ENCODE results near the gene SATB1.

DNA sequence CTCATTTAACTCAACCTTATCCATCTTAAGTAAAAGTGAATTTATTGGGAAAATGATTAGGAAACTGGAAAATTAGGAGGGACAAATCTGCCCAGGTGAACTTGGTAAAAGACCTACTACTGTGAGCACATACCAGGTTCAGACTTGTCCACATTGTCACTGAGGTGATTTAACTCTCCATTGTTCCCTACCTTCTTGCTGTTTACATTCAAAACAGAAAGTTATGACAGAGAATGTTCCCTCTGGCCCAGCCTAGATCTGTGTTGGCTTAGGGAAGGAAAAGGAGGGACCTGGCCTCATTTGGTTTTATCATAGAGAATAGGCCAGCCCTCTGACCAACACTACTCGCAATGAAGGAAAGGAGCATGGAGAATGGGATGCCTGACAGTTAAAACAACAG lies 117.6 kb downstream of the SATB1 start:
- TF ChIP-seq, protein P1, sequence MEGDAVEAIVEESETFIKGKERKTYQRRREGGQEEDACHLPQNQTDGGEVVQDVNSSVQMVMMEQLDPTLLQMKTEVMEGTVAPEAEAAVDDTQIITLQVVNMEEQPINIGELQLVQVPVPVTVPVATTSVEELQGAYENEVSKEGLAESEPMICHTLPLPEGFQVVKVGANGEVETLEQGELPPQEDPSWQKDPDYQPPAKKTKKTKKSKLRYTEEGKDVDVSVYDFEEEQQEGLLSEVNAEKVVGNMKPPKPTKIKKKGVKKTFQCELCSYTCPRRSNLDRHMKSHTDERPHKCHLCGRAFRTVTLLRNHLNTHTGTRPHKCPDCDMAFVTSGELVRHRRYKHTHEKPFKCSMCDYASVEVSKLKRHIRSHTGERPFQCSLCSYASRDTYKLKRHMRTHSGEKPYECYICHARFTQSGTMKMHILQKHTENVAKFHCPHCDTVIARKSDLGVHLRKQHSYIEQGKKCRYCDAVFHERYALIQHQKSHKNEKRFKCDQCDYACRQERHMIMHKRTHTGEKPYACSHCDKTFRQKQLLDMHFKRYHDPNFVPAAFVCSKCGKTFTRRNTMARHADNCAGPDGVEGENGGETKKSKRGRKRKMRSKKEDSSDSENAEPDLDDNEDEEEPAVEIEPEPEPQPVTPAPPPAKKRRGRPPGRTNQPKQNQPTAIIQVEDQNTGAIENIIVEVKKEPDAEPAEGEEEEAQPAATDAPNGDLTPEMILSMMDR (IDR thresholded peaks at IDR 0.05; ENCODE audit: insufficient read depth, low read length) = no peak
- TF ChIP-seq, protein P2, sequence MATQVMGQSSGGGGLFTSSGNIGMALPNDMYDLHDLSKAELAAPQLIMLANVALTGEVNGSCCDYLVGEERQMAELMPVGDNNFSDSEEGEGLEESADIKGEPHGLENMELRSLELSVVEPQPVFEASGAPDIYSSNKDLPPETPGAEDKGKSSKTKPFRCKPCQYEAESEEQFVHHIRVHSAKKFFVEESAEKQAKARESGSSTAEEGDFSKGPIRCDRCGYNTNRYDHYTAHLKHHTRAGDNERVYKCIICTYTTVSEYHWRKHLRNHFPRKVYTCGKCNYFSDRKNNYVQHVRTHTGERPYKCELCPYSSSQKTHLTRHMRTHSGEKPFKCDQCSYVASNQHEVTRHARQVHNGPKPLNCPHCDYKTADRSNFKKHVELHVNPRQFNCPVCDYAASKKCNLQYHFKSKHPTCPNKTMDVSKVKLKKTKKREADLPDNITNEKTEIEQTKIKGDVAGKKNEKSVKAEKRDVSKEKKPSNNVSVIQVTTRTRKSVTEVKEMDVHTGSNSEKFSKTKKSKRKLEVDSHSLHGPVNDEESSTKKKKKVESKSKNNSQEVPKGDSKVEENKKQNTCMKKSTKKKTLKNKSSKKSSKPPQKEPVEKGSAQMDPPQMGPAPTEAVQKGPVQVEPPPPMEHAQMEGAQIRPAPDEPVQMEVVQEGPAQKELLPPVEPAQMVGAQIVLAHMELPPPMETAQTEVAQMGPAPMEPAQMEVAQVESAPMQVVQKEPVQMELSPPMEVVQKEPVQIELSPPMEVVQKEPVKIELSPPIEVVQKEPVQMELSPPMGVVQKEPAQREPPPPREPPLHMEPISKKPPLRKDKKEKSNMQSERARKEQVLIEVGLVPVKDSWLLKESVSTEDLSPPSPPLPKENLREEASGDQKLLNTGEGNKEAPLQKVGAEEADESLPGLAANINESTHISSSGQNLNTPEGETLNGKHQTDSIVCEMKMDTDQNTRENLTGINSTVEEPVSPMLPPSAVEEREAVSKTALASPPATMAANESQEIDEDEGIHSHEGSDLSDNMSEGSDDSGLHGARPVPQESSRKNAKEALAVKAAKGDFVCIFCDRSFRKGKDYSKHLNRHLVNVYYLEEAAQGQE (IDR thresholded peaks at IDR 0.05; ENCODE audit: insufficient replicate concordance, low read depth) = no peak
- TF ChIP-seq POLR2AphosphoS5 (IDR thresholded peaks at IDR 0.05; ENCODE audit: low read depth) (no peak), SPI1 (IDR thresholded peaks at IDR 0.05; ENCODE audit: borderline replicate concordance, low read depth) (no peak)

All from HL-60 (cell line).